ENCODE measurements around the gene CDKAL1.
"Not testable (repeated sequence)": the region's sequence is repeated elsewhere in the genome, so short reads cannot be mapped to it uniquely, and the experiment has no call there.

CDKAL1 gene

DNA sequence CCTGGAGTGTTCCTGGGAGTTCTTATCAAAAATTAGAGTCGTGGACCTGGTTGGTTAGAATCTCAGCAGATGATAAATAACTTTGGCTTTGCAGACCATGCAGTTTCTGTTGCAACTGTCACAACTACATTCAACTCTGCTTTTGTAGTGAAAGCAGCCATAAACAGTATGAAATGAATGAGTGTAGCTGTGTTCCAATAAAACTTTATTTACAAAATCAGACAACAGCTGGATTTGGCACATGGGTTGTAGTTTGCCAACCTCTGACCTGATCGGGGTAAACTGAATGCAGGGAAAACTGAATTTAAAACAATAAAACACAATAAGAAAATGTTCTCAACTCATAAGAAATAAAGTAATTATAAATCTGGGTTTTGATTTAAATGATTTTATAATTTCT is 513.8 kb downstream of the CDKAL1 start:
- DNase-seq: no peak

DNA sequence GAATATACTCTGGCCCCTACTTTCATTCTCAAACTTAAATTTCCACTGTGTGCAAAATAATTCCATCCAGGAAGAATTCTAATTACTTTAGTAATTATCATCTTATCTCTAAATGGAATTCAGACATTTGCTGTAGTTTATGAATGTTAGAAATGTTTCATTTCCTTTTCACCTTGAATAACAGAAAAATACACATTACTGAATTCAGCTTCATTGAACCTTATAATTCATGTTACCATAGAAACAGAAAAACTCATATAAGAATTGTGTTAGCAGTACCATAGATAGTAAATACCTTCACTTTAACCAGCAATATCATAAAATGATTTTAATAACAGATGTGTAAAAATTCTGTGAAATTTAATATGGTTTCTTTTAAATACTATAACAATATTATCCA is 514.9 kb downstream of the CDKAL1 start:
- no peak for DNase-seq

DNA sequence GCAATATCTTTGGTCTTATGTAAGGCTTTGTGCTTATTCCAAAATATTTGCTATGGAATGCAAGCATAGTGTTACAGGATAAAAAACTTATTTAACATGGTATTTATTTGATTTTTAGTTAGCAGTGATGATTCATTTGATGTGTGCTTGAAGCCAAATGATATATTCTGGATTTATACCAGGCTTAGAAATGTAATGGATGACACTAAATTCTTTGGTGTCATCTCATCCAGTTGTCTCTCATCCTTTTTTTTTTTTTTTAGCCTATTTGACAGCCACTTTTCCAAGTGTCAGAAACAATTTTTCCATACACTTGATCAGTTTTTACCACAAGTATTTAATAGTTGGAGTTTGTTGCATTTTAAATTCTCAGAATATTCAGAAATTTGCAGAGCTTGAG is 515.3 kb downstream of the CDKAL1 start:
- DNase-seq: no peak

DNA sequence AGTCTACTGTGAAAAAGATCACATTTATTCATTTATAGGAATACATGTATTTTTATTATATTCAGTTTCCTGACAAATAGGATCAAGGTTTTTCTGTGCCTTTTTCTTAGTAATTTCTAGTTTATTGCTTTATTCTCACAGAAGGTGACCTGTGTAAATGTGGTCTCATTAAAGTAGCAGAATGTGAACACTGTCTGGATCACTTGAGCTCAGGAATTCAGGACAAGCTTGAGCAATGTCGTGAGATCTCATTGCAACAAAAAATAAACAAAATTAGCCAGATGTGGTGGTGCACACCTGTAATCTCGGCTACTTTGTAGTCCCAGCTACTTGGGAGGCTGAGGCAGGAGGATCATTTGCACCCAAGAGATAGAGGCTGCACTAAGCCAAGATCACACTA is 516.7 kb downstream of the CDKAL1 start:
- no peak for DNase-seq

DNA sequence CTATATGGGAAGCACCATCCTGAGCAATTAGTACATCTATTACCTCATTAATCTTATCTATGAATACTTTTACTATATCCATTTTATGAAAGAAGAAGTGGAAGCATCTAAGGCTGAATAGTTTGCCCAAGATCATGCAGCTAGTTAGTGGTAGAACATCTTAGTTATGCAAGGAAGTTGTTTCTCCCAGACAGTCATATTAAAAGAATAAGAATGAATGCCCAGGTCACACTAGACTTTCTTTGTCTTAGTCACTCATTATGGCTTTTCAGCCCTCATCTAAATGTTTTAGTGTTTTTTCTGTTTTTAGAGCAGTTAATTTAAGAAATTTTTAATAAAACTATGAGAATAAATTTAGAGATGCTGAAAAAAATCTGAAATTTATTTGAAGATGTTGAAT is 517.5 kb downstream of the CDKAL1 start:
- DNase-seq: no peak

DNA sequence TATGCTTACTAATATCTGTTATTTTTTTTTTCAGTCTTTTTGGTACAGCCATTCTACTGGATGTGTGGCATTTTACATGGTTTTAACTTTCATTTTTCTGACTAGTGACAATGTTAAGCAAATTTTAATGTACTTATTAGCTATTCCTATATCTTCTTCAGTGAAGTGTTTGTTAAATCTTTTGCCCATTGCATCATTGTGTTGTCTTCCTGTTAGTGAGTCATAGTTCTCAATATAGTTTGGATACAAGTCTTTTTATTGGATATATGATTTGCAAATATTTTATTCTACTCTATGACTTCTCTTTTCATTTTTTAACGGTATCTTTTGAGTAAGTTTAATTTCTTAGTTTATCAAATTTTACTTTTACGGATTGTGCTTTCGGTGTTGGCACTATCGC is 519.4 kb downstream of the CDKAL1 start:
- DNase-seq: no peak

DNA sequence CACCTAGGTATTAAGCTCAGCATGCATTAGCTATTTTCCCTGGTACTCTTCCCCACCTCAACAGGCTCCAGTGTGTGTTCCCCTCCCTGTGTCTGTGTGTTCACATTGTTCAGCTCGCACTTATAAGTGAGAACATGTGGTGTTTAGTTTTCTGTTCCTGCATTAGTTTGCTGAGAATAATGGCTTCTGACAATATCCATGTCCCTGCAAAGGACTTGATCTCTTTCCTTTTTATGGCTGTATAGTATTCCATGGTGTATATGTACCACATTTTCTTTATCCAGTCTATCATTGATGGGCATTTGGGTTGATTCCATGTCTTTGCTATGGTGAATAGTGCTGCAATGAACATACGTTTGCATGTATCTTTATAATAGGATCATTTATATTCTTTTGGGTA is 521.2 kb downstream of the CDKAL1 start:
- not testable (repeated sequence) for DNase-seq

DNA sequence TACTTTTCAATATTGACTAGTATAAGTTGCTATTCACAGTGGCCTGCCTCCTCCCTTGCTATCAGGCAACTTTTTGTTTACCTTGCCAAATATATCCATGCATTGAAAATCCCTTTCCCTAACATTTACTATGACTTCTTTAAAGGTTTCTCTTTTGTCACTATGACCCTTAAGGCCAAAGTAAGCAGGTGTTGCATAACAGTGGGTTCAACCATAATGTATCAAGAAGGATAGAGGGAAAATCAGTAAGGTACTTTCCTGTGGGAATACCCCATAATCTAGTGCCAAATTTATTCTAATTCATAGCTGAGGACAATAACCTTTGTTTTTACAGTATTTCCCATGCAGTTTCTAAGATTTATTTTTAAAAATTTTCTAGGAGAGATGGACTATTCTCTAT is 527.6 kb downstream of the CDKAL1 start:
- no peak for DNase-seq

DNA sequence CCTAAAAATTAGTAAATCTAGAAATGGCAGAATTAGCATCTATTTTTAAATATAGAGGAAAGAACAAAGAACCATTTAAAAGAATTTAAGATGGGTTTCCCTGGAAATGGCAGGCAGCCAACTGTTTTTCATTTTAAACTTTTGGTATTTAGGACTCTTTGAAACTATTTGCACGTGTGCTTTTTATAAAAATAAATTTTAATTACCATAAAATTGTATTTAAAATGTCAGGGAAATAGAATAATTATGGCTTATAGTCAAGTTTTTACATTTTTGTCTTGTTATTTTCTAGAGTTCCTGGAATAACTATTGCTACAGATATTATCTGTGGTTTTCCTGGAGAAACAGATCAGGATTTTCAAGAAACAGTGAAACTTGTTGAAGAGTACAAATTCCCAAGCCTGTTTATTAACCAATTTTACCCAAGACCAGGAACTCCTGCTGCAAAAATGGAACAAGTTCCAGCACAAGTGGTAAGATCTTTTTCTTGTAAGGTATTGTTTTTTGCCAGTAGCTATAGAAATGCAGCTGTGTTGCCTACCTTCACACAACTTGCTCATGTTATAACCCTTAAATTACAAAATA is 530.6 kb downstream of the CDKAL1 start:
- no peak for DNase-seq

DNA sequence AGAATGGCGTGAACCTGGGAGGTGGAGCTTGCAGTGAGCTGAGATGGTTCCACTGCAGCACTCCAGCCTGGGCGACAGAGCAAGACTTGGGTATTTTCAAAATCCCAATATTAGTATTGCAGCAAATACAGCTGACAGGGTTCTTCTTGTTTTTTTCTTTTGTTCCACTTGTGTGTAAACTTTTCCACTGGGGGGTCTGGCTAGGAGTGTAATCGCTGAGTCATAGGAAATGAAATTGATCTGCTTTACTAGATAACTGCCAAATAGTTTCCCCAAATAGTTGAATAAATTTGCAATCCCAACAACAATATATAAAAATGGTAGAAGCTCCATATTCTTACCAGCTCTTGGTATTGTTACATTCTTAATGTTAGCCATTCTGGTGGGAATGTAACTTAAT is 533.3 kb downstream of the CDKAL1 start:
- no peak for DNase-seq

DNA sequence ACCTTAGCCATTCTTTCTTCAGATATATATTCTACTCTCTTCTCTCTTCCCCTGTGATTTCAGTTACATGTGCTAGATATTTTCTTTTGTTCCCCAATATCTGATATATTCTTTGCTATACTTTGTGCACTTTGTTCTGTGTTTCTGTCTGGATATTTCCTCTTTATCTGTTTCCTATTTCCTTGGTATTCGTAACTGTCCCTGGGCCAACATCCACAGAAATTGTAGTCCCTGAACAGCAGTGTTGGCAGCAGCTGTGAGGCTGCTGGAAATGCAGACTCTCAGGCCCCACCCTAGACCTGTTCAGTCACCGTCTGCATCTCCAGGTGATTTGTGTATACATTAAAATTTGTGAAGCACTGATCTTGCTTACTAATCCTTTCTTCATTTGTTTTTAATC is 536.4 kb downstream of the CDKAL1 start:
- DNase-seq: no peak

DNA sequence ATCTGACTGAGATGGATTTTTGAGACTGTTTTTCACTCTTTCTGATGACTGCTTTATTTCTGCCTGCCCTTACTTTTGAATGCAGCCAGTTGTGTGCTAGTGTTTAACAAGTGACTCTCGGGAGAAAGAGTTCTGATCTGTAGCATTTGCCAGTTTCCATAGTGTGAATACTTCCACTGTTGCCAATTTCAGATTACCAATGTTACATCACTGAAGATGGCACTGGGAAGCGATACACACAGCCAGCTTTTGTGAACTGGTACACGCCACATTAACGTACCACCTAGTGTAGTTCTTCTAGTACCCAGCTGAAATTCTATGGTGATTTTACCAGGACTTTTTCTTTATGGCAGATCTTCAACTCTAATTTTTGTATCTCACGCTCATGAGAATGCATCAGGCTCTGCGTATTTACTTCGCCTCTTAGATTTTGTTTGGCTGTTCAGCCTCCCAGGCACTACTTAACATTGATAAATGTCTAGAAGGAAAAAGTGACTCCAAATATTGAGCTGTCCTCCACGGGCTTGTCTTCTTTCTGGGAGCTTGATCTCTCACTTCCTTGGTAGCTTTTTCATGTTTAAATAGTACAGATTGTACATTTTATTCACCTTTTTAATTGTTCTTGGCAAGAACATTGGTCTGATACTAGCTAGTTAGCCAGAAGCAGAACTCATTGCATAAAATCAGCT is 537.7 kb downstream of the CDKAL1 start:
- DNase-seq: no peak

DNA sequence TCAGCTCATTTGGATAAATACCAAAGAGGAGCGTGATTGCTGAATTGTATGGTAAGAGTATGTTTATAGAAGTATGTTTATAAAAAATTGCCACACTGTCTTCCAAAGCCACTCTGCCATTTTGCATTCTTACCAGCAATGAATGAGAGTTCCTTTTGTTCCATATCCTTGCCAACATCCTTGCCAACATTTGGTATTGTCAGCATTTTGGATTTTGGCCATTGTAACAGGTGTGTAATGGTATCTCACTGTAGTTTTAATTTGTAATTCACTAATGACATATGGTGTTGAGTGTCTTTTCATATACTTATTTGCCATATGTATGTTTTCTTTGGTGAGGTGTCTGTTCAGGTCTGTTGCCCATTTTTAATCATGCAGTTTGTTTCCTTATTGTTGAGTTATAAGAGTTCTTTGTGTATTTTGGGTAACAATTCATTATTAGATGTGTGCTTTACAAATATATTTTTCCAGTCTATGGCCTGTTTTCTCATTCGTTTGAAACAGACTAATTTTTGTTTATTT is 539.1 kb downstream of the CDKAL1 start:
- no peak for DNase-seq

DNA sequence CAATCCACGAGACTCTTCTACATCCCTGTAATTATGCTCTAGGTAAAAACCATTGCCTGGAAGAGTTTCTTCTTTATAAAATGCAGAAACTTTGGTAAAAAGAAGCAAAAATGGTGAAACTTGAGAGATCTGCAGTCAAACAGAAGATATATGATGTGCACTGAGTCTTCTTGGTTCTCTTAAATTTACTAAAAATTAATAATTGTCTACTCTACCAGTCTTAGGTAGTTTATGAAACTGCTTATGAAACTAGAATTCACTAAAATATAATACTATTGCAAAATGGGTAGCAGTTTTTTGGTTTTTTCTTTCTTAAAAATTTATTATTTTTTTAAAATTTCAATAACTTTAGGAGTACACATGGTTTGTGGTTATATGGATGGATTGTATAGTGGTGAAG is 540.2 kb downstream of the CDKAL1 start:
- DNase-seq: no peak

DNA sequence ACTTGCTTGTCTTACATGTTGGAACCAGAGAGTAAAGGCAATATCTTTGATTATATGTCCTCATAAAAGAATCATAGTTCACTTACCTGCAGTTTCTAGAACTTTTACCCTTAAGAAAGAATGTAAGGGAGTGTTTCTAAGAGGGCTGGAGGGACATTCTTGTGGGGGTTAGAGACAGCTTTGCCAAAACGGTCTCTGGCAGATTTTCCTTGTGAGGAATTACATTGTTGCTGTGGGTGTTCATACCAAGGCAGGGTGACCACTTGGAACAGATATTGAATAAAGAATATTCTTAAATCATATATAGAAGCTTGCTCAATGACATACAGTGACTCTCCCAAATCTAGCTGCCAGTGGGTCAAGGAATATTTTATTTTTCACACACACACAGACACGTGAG is 541.7 kb downstream of the CDKAL1 start:
- no peak for DNase-seq

DNA sequence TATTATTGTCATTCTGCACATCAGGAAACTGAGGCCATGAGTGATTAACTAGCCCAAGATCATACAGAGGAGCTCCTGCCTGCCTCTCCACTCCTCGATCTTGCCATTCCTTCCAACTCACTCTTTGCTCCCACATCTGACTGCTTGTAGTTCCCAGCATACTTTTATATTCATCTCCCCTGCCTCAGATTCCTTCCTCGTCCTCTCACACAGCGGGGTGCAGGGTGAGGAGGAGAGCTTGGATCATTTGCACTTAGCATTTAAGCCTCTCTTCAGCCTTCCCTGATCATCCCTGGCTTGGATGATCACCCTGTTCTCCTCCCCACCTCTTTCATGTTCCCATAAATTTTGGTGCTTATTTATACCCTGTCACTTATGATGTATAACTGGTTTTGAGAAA is 544.2 kb downstream of the CDKAL1 start:
- DNase-seq: no peak

DNA sequence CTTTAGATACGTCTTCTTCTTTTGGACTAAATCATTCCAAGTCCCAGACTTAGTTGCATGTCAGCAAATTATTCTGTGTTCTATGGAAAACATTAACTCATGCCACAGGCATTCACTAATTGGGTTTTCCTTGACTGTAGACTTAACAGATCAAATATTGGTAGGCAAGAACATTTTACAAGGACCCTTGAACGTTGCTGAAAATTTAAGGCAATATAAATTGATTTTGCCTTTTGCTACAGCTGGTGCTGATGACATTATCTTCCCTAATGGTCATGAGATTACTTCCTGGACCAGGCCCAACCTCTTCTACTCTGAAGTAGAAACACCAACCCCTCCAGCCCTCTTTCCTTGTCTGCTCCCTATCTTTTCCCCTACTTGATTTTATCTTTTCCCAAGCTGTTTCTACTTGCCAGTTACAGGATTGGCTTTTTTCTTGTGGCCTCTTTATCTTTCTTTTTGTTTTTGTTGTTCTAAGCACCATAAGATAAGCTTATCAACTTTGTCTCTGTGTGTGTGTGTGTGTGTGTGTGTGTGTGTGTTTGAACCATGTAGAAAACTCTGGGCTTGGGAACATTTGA is 545.3 kb downstream of the CDKAL1 start:
- DNase-seq: no peak

DNA sequence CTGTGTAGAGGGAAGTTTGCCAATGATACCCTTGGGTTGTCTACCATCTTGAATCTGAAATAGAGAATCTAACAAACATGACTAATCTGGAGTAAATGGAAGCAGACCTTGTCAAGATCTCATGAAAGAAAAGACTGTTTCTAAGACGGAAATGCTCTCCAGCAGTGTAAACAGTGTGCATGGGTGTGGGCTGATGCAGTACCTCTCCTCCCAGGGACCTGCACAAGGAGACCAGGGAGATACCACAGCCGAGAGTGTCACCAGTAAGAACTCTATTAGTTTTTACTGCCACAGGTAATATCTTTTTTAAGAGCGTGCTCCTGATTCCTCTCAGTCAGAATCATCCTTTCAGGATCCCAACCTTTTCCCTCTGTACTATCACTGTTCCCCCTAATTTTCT is 546.0 kb downstream of the CDKAL1 start:
- no peak for DNase-seq

DNA sequence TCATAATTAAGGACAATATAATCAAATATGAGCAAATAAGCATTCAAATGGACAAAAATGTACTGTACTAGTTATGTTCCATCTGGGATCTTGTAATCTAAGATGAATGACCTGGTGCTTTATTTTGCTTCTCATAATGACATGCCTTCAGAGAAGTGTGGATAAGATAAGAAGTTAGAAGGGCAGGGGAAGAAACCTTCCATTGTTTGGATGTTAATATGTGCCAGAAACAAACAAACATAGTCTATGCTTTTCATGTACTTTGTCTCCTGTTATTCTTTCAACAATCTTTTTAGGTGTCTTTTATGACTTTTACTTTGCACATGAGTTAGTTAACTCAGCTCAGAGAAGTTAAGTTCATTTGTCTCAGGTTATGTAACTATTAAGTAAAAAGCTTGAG is 547.8 kb downstream of the CDKAL1 start:
- DNase-seq: no peak

DNA sequence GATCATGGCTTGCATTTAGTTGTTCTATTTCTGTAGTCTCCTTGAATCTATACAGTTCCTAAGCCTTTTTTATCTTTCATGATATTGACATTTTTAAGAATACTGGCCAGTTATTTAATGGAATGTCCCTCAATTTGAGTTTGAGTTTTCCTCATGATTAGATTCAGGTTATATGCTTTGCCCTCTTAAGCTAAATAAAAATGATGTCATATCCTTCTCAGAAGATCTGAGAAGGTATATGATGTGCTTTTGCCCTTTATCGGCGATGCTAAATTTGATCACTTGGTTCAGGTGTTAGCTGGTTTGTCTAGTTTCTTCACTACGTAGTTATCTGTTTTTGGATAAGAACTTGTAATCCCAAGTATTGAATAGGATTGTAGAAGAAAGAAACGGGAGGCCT is 549.5 kb downstream of the CDKAL1 start:
- no peak for DNase-seq

DNA sequence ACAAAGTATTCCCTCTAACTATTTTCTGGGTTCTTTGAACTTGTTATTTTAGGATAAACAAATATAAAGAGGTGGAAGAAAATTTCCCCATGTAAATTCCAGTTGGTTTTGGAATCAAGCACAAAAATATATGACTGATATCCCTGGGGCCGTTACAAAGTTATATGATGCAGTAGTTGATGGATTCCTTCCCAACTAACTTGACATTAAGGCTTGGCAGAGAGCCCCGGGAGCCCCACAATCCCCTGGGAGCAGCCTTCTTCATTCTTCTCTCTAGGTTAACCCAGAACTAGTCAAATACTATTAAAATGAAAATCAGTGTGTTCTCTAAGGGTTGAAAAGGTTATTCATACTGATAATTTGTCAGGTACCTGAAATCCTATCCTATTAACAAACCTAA is 550.4 kb downstream of the CDKAL1 start:
- DNase-seq: no peak

DNA sequence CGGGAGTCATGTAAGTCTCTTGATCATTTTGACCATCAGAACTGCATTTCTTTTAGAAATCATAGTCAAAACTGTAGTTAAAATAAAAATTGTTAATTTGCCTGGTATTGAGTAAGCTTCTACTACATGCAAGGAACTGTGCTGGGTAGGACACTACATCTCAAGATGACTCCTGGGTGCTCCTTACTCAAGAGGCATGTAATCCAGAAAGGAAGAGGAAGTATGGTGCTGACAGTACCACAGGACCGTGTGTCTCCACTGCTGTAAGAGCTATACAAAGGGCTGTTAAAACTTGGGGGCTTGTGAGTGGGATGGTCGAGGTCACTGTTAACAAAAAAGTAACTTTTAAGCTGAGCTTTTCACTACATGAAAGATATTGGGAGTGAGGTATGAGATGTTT is 551.0 kb downstream of the CDKAL1 start:
- DNase-seq: no peak

DNA sequence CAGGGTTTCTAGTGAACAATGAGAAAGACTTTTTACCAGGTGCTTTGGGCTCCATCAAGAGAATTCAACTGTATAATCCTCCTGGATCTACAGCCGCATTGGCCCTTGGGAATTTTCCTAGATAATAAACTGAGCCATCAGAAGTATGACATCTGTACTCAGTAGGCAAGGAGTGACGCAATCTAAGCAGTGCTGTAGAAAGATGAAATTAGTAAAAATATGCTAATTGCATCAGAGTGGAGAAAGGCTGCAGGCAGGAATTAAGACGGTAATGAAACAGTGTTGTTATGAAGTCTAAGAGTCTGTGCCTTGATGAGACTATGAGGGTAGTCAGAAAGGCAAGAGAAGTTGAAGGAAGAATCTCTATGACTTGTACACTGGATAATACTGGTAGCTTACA is 551.4 kb downstream of the CDKAL1 start:
- DNase-seq: no peak

DNA sequence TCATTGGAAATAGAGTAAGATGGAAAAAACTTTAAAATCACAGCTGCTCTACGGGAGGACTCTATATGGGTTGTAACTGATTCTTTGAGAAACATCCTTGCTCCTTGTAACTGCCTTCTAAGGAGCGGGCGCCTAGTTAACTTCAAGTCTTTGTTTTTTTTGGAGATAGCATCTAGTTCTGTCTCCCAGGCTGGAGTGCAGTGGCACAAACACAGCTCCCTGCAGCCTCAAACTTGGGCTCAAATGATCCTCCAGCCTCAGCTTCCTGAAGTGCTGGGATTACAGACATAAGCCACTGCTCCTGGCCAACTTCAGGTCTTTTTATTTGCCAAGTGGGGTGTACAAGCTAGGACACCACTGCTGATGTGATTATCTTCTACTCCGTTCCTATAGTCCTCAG is 552.9 kb downstream of the CDKAL1 start:
- DNase-seq: no peak

DNA sequence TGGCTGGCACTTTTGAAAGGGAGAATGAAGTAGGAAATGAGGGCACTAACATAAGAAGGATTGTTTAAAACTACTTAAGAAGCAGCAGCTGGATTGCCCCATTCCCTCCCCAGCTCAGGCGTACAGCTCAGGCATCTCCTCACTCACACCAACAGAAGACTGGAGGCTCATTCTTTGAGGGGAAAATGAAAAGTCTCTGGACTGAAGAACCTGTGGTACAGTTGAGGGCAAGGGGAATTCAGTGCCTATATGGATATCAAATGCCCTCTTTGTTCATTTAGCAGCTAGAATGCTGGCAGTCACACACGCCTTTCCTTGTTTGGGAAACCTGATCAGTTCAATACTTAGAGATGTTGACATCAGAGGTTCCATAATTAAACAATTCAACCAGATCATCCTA is 557.2 kb downstream of the CDKAL1 start:
- DNase-seq: no peak

Measured in activated CD4-positive, alpha-beta T cell treated with anti-CD3 and anti-CD28 coated beads for 48 hours (primary cell).